ENCODE results near the gene TMEM255B. TPM values are rescaled to one million over a fixed set of nuclear protein-coding genes. Genes with fewer than 3 reads are reported as not detected.
"Not testable (repeated sequence)": the region's sequence is repeated elsewhere in the genome, so short reads cannot be mapped to it uniquely, and the experiment has no call there.

TMEM255B gene
- total RNA-seq, 1 experiment from 2014 or later: 0.61 TPM

DNA sequence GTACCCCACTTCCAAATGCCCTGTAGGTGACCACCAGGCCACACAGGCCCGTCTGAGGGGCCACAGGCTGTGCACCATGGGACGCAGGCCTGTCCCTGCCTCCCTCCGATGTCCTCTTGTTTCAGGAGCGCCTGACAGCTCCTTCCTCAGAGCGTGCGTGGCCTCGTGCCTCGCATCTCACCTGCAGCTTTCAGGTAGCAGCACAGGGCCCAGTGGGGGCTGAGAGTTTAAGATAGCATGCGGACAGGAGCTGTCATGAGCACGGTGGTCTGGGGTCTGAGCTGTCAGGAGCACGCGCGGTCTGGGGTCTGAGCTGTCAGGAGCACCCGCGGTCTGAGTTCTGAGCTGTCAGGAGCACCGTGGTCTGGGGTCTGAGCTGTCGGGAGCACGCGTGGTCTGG lies 64.7 kb downstream of the TMEM255B start:
- Histone ChIP-seq H4K20me1 (ENCODE audit: insufficient read depth) (no peaks in the 10 kb centered on the region), H3K4me3 (no peak overlapping the region), H3K9me3 (ENCODE audit: insufficient read depth, low read depth) (no peaks in the 10 kb centered on the region), H3K27me3 (ENCODE audit: insufficient read depth, low read depth) (no peaks in the 10 kb centered on the region), H3K36me3 (ENCODE audit: low read depth) (no peaks in the 10 kb centered on the region), H3K9me2 (ENCODE audit: insufficient read depth) (no peaks in the 10 kb centered on the region), H3K27ac (no peak overlapping the region), H3K4me1 (replicated peaks; ENCODE audit: insufficient read depth) (peaks cover 20% of the 10 kb centered on the region), H3K79me2 (ENCODE audit: low read depth) (no peaks in the 10 kb centered on the region), H3K4me2 (no peak overlapping the region), H2AFZ (no peak overlapping the region), H3F3A (ENCODE audit: insufficient read depth, low read depth) (peaks cover 26% of the 10 kb centered on the region; the same call in 1 of the 2 replicates)
- DNase-seq: no peak
- TF ChIP-seq EZH2 (IDR thresholded peaks at IDR 0.05; ENCODE audit: low read depth): no peak
- TF ChIP-seq, protein P1, sequence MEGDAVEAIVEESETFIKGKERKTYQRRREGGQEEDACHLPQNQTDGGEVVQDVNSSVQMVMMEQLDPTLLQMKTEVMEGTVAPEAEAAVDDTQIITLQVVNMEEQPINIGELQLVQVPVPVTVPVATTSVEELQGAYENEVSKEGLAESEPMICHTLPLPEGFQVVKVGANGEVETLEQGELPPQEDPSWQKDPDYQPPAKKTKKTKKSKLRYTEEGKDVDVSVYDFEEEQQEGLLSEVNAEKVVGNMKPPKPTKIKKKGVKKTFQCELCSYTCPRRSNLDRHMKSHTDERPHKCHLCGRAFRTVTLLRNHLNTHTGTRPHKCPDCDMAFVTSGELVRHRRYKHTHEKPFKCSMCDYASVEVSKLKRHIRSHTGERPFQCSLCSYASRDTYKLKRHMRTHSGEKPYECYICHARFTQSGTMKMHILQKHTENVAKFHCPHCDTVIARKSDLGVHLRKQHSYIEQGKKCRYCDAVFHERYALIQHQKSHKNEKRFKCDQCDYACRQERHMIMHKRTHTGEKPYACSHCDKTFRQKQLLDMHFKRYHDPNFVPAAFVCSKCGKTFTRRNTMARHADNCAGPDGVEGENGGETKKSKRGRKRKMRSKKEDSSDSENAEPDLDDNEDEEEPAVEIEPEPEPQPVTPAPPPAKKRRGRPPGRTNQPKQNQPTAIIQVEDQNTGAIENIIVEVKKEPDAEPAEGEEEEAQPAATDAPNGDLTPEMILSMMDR (conservative IDR thresholded peaks at IDR 0.05): no peak
- ChIA-PET POLR2A (ENCODE audit: unreplicated experiment) (no interaction called here), CTCF (no interaction called here)
- no TSS peak for BruUV-seq (replicated peaks)
- intact Hi-C loops (cut with micrococcal nuclease; ENCODE audit: unreplicated experiment): loop anchor here (5.0 kb wide), 1 partner anchor 39 kb away; the partner anchor contains the start of gene GAS6

DNA sequence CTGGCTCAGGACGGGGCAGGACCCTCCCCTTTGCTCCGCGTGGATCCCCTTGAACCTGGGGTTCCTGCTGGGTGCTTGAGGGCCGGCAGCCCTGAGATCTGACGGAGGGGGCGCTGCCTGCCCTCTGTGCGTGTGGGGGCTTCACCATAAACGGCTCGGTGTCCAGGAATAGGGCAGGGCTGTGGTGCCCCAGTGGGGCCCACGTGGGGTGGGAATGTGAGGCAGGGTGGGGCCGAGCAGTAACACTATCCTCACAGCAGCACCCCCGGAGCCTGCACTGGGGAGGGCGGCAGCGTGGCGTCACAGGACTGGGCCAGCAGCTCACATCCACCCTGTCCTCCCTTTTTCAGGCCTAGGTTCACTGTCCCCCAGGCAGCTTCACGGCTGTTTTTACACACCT lies 66.8 kb downstream of the TMEM255B start:
- CTCF ChIA-PET: interaction anchor here (0.5 kb wide), 1 partner anchor 493 kb away, joined by 9 read pairs; no protein-coding TSS in a partner anchor
- Histone ChIP-seq H3K27ac (no peak overlapping the region), H3K4me3 (no peak overlapping the region), H3K9me2 (ENCODE audit: insufficient read depth) (no peaks in the 10 kb centered on the region), H3K4me1 (replicated peaks; ENCODE audit: insufficient read depth) (peaks cover 30% of the 10 kb centered on the region), H3K4me2 (no peak overlapping the region), H3K9me3 (ENCODE audit: insufficient read depth, low read depth) (no peaks in the 10 kb centered on the region), H3K27me3 (ENCODE audit: insufficient read depth, low read depth) (no peaks in the 10 kb centered on the region), H3K79me2 (ENCODE audit: low read depth) (no peaks in the 10 kb centered on the region), H4K20me1 (ENCODE audit: insufficient read depth) (no peaks in the 10 kb centered on the region), H3F3A (ENCODE audit: insufficient read depth, low read depth) (peaks cover 18% of the 10 kb centered on the region; the same call in 1 of the 2 replicates), H2AFZ (no peak overlapping the region), H3K36me3 (ENCODE audit: low read depth) (no peaks in the 10 kb centered on the region)
- no peak for DNase-seq
- BruUV-seq (replicated peaks): no TSS peak
- intact Hi-C loops (cut with micrococcal nuclease; ENCODE audit: unreplicated experiment): no loop called here
- TF ChIP-seq EZH2 (IDR thresholded peaks at IDR 0.05; ENCODE audit: low read depth): no peak
- TF ChIP-seq, protein P1 (conservative IDR thresholded peaks at IDR 0.05): no peak
- POLR2A ChIA-PET (ENCODE audit: unreplicated experiment): no interaction called here

DNA sequence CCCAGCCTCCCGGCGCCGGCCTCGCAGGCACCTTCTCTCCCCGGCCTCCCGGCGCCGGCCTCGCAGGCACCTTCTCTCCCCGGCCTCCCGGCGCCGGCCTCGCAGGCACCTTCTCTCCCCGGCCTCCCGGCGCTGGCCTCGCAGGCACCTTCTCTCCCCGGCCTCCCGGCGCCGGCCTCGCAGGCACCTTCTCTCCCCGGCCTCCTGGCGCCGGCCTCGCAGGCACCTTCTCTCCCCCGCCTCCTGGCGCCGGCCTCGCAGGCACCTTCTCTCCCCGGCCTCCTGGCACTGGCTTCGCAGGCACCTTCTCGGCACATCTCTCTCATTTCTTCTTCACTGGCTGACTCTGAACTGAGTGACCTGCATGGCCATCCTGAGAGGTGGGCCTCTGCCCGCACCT lies 67.4 kb downstream of the TMEM255B start:
- POLR2A ChIA-PET (ENCODE audit: unreplicated experiment); H3K79me2 ChIP-seq (ENCODE audit: low read depth); DNase-seq; CTCF ChIA-PET; H3K4me3 ChIP-seq; BruUV-seq (replicated peaks); H3K9me2 ChIP-seq (ENCODE audit: insufficient read depth); H2AFZ ChIP-seq; H3K9me3 ChIP-seq (ENCODE audit: insufficient read depth, low read depth); intact Hi-C loops (cut with micrococcal nuclease; ENCODE audit: unreplicated experiment); H3K36me3 ChIP-seq (ENCODE audit: low read depth); H3K4me2 ChIP-seq; H4K20me1 ChIP-seq (ENCODE audit: insufficient read depth); H3K27me3 ChIP-seq (ENCODE audit: insufficient read depth, low read depth); H3K27ac ChIP-seq: not testable (repeated sequence)
- peaks cover 12% of the 10 kb centered on the region; the same call in 1 of the 2 replicates for H3F3A ChIP-seq (ENCODE audit: insufficient read depth, low read depth)
- H3K4me1 ChIP-seq (replicated peaks; ENCODE audit: insufficient read depth): peaks cover 30% of the 10 kb centered on the region

DNA sequence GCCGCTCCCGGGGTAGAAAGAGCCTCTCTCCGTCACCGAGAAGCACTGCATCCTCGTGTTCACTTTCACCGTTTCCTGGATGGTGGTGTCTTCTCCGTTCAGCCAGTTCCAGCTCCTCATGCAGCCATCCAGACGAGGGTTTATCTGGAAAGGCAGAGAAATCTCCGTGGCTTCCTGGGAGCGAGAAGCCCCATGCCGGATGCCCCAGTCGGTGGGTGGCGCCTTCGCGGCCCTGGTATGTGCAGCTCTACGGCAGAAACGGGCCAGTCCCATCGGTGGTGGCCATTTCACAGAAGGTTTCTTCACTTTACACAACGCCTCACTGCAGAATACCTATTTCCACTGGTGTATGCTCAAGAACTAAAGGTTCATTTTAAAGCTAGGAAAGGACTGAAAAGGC lies 68.0 kb downstream of the TMEM255B start:
- DNase-seq: no peak
- no peaks in the 10 kb centered on the region for H3K27me3 ChIP-seq (ENCODE audit: insufficient read depth, low read depth)
- no peak overlapping the region for H3K4me3 ChIP-seq
- no peak overlapping the region for H3K4me2 ChIP-seq
- H3K79me2 ChIP-seq (ENCODE audit: low read depth): no peaks in the 10 kb centered on the region
- CTCF ChIA-PET: no interaction called here
- H3F3A ChIP-seq (ENCODE audit: insufficient read depth, low read depth): peaks cover 10% of the 10 kb centered on the region; the same call in 1 of the 2 replicates
- H2AFZ ChIP-seq: no peak overlapping the region
- no TSS peak for BruUV-seq (replicated peaks)
- TF ChIP-seq, protein P1 (conservative IDR thresholded peaks at IDR 0.05): no peak
- TF ChIP-seq EZH2 (IDR thresholded peaks at IDR 0.05; ENCODE audit: low read depth): no peak
- intact Hi-C loops (cut with micrococcal nuclease; ENCODE audit: unreplicated experiment): no loop called here
- peaks cover 29% of the 10 kb centered on the region for H3K4me1 ChIP-seq (replicated peaks; ENCODE audit: insufficient read depth)
- POLR2A ChIA-PET (ENCODE audit: unreplicated experiment): no interaction called here
- no peaks in the 10 kb centered on the region for H3K36me3 ChIP-seq (ENCODE audit: low read depth)
- H3K27ac ChIP-seq: no peak overlapping the region
- no peaks in the 10 kb centered on the region for H3K9me2 ChIP-seq (ENCODE audit: insufficient read depth)
- no peaks in the 10 kb centered on the region for H4K20me1 ChIP-seq (ENCODE audit: insufficient read depth)
- no peaks in the 10 kb centered on the region for H3K9me3 ChIP-seq (ENCODE audit: insufficient read depth, low read depth)
